ENCODE measurements around the gene MRPS17. TPM values are rescaled to one million over a fixed set of nuclear protein-coding genes. Genes with fewer than 3 reads are reported as not detected.

MRPS17 gene
- polyA plus RNA-seq, 1 donor (not counting 4 experiments of a cell fraction or from before 2014, with no cell fraction given) = 40.8 TPM

DNA sequence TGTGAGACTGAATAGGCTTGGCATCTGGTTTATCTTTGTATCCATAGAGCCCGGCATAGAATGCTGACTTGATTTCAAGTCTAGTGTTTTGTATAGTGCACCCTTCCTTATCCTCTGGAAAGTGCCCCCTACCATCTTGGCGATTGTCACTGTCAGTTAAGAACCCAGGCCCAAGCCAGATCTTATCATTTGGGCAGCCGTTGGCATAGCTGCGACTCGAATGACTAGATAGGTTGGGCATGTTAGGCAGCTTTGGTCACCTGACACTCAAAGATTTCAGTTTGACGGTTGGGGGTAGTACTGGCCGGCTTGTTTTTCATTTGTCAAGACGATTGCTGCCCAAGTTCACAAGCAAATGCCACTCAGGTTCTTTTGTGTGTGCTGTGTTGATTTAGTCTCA, 19.3 kb downstream of the MRPS17 start:
- no peak overlapping the region for H3K9ac ChIP-seq (ENCODE audit: control insufficient read depth, extremely low read depth, insufficient read depth, low read length)
- dilution Hi-C loops (cut with MboI; ENCODE audit: extremely low pct_ligation_motif_present, low sequenced_read_pairs) = no loop called here
- no peak for FAIRE-seq
- no peak for DNase-seq (ENCODE audit: low read depth, low spot score)
- no peak for TF ChIP-seq EZH2 (IDR thresholded peaks at IDR 0.05; ENCODE audit: low read length)
- TF ChIP-seq, protein P1, sequence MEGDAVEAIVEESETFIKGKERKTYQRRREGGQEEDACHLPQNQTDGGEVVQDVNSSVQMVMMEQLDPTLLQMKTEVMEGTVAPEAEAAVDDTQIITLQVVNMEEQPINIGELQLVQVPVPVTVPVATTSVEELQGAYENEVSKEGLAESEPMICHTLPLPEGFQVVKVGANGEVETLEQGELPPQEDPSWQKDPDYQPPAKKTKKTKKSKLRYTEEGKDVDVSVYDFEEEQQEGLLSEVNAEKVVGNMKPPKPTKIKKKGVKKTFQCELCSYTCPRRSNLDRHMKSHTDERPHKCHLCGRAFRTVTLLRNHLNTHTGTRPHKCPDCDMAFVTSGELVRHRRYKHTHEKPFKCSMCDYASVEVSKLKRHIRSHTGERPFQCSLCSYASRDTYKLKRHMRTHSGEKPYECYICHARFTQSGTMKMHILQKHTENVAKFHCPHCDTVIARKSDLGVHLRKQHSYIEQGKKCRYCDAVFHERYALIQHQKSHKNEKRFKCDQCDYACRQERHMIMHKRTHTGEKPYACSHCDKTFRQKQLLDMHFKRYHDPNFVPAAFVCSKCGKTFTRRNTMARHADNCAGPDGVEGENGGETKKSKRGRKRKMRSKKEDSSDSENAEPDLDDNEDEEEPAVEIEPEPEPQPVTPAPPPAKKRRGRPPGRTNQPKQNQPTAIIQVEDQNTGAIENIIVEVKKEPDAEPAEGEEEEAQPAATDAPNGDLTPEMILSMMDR (optimal IDR thresholded peaks at IDR 0.05 in 1 of 3, IDR thresholded peaks at IDR 0.05 in 1 of 3, conservative IDR thresholded peaks at IDR 0.05 in 1 of 3; ENCODE audit: extremely low read depth in 1 of 3, insufficient read depth in 2 of 3, low read length in 3 of 3) = no peak
- no peaks in the 10 kb centered on the region for H3K4me1 ChIP-seq (ENCODE audit: control insufficient read depth, extremely low read depth, insufficient read depth, low read length)
- H3K27ac ChIP-seq (ENCODE audit: control insufficient read depth, insufficient read depth, low read length) = no peak overlapping the region
- no peaks in the 10 kb centered on the region for H3K9me3 ChIP-seq (ENCODE audit: control insufficient read depth, low read depth, low read length)
- no peak overlapping the region for H3K4me3 ChIP-seq (ENCODE audit: control insufficient read depth in 2 of 3, extremely low read depth in 1 of 3, insufficient read depth in 2 of 3, low read depth in 1 of 3, low read length in 3 of 3)
- H3K27me3 ChIP-seq (ENCODE audit: control insufficient read depth, extremely low read depth, insufficient read depth, low read length) = no peaks in the 10 kb centered on the region
- H2AFZ ChIP-seq (ENCODE audit: control insufficient read depth, low read length) = no peak overlapping the region
- peaks cover 0 to 2% of the 10 kb centered on the region in 2 experiments for H3K36me3 ChIP-seq (ENCODE audit: control insufficient read depth in 2 of 2, extremely low read depth in 1 of 2, insufficient read depth in 2 of 2, low read length in 2 of 2)
- H4K20me1 ChIP-seq (ENCODE audit: control insufficient read depth, extremely low read depth, insufficient read depth, low read length) = no peaks in the 10 kb centered on the region
- no peak overlapping the region for H3K4me2 ChIP-seq (ENCODE audit: control insufficient read depth, extremely low read depth, insufficient read depth, low read depth, low read length)
- H3K79me2 ChIP-seq (ENCODE audit: control insufficient read depth, insufficient read depth, low read length) = peaks cover 17% of the 10 kb centered on the region
- H3K9me1 ChIP-seq (ENCODE audit: control insufficient read depth, extremely low read depth, insufficient read depth, low read length) = peaks cover 3% of the 10 kb centered on the region

DNA sequence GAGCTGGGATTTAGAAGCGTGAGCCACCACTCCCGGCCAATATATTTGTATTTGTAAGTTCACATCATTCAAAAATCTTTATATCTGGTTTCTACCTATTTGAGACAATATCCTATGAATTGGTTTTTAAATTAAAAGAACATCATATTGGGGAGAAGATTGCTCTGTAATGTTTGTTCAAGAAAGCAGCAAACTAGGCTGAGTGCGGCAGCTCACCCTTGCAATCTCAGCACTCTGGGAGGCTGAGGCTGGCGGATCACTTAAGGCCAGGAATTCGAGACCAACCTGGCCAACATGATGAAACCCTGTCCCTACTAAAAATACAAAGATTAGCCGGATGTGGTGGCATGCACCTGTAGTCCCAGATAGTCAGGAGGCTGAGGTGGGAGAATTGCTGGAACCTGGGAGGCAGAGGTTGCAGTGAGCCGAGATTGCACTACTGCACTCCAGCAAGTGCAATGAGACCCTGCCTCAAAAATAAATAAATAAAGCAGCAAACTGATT, 22.1 kb downstream of the MRPS17 start:
- no peak overlapping the region for H3K9ac ChIP-seq (ENCODE audit: control insufficient read depth, extremely low read depth, insufficient read depth, low read length)
- no peak overlapping the region for H3K4me2 ChIP-seq (ENCODE audit: control insufficient read depth, extremely low read depth, insufficient read depth, low read depth, low read length)
- no peak overlapping the region for H3K27ac ChIP-seq (ENCODE audit: control insufficient read depth, insufficient read depth, low read length)
- no peaks in the 10 kb centered on the region for H3K36me3 ChIP-seq (ENCODE audit: control insufficient read depth in 2 of 2, extremely low read depth in 1 of 2, insufficient read depth in 2 of 2, low read length in 2 of 2)
- no peaks in the 10 kb centered on the region for H3K9me3 ChIP-seq (ENCODE audit: control insufficient read depth, low read depth, low read length)
- no peaks in the 10 kb centered on the region for H4K20me1 ChIP-seq (ENCODE audit: control insufficient read depth, extremely low read depth, insufficient read depth, low read length)
- no peak for FAIRE-seq
- H3K9me1 ChIP-seq (ENCODE audit: control insufficient read depth, extremely low read depth, insufficient read depth, low read length) = peaks cover 3% of the 10 kb centered on the region
- dilution Hi-C loops (cut with MboI; ENCODE audit: extremely low pct_ligation_motif_present, low sequenced_read_pairs) = no loop called here
- H3K27me3 ChIP-seq (ENCODE audit: control insufficient read depth, extremely low read depth, insufficient read depth, low read length) = no peaks in the 10 kb centered on the region
- DNase-seq (ENCODE audit: low read depth, low spot score) = no peak
- H2AFZ ChIP-seq (ENCODE audit: control insufficient read depth, low read length) = no peak overlapping the region
- peaks cover 15% of the 10 kb centered on the region for H3K79me2 ChIP-seq (ENCODE audit: control insufficient read depth, insufficient read depth, low read length)
- H3K4me3 ChIP-seq (ENCODE audit: control insufficient read depth in 2 of 3, extremely low read depth in 1 of 3, insufficient read depth in 2 of 3, low read depth in 1 of 3, low read length in 3 of 3) = no peak overlapping the region
- no peaks in the 10 kb centered on the region for H3K4me1 ChIP-seq (ENCODE audit: control insufficient read depth, extremely low read depth, insufficient read depth, low read length)
- TF ChIP-seq, protein P1 (optimal IDR thresholded peaks at IDR 0.05 in 1 of 3, IDR thresholded peaks at IDR 0.05 in 1 of 3, conservative IDR thresholded peaks at IDR 0.05 in 1 of 3; ENCODE audit: extremely low read depth in 1 of 3, insufficient read depth in 2 of 3, low read length in 3 of 3) = no peak
- TF ChIP-seq EZH2 (IDR thresholded peaks at IDR 0.05; ENCODE audit: low read length) = no peak
